Uterus (tissue), 2 donors: ENCODE results near the gene APOL1.

Experiments used
- POLR2A ChIP-seq, 2 donors: fragments of 450-650 bp; IDR thresholded peaks; one replicate each; pipeline ENCODE4 v1.6.1; 2016; ENCODE audit warnings: antibody characterized with exemption in 2 of 2, mild to moderate bottlenecking in 1 of 2, moderate library complexity in 1 of 2
- TF ChIP-seq, protein P1 (sequence below), 4 experiments: fragments of 200-600 bp in 2 of 4; fragments of 450-650 bp in 2 of 4; sonication (generic) in 2 of 4; IDR thresholded peaks; one replicate each; pipeline ENCODE4 v1.5.1; 2016 to 2019; ENCODE audit warnings: antibody characterized with exemption in 4 of 4, mild to moderate bottlenecking in 2 of 4, moderate library complexity in 1 of 4

DNA sequence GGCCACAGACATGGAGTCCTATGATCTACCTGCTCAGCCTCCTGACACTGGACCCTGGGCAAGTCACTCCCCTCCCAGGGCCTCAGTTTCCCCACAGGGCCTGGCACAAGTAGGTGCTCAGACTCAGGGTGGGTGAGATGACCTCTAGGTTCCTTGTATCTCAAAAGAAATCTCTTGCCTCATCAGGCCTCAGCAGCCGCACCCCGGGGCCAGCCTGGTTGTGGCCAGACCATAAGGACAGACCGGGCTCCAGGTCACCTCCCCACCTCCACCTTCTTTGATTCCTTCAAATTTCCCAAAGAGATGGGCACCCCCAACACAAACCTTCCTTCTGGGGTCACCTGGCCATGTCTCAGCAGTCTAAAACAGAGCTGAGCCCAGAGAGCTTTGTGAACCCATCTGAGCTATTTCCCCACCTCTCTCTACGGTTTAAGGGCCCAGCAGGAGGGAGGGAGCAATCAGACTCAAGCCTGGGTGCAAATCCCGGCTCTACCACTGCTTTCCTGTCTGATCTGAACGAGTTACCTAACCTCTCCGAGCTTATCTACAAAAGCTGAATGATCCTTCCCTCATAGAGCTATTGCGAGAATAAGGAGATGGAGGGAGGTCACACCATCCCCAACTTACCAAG, 48.8 kb upstream of the APOL1 start:
- TF ChIP-seq POLR2A (IDR thresholded peaks at IDR 0.05), result no peak
- TF ChIP-seq, protein P1, sequence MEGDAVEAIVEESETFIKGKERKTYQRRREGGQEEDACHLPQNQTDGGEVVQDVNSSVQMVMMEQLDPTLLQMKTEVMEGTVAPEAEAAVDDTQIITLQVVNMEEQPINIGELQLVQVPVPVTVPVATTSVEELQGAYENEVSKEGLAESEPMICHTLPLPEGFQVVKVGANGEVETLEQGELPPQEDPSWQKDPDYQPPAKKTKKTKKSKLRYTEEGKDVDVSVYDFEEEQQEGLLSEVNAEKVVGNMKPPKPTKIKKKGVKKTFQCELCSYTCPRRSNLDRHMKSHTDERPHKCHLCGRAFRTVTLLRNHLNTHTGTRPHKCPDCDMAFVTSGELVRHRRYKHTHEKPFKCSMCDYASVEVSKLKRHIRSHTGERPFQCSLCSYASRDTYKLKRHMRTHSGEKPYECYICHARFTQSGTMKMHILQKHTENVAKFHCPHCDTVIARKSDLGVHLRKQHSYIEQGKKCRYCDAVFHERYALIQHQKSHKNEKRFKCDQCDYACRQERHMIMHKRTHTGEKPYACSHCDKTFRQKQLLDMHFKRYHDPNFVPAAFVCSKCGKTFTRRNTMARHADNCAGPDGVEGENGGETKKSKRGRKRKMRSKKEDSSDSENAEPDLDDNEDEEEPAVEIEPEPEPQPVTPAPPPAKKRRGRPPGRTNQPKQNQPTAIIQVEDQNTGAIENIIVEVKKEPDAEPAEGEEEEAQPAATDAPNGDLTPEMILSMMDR (IDR thresholded peaks at IDR 0.05), result no peak
